HepG2 (cell line): Measurements from ENCODE around the gene PLGRKT. TPM values are rescaled to one million over a fixed set of nuclear protein-coding genes. Genes with fewer than 3 reads are reported as not detected.

Experiments used
- ATAC-seq: fragments of 200-7000 bp; cut with Tn5 transposase; 3 replicates; pipeline ENCODE4 v1.9.1; 2020; ENCODE audit warnings: mild to moderate bottlenecking, moderate library complexity
- BruUV-seq: library from RNA; stranded (reverse); fragments of 400-500 nt; replicated peaks from 2 replicates; lab custom pipeline; 2021; lab: Mats Ljungman, UMichigan
- CTCF ChIA-PET: fragments of 300-600 bp; formaldehyde crosslinking; extraction: SDS; loops from one replicate; lab custom pipeline; 2021; ENCODE audit warnings: low total read pairs, inconsistent platforms, low intra/inter-chr PET ratio; lab: Yijun Ruan, JAX
- POLR2A ChIA-PET: fragments of 350-600 bp; sonication (Branson Sonifier 250); formaldehyde crosslinking; loops from one replicate; lab custom pipeline; 2020; ENCODE audit warnings: antibody characterized with exemption, inconsistent platforms; lab: Yijun Ruan, JAX
- DNase-seq: peaks from one replicate; pipeline ENCODE4 v3.0.0-alpha.2; 2015; ENCODE audit warnings: low spot score
- FAIRE-seq: peaks from 3 replicates; lab custom pipeline; 2011; peaks lifted over from hg19 to GRCh38; lab: Jason Lieb, UNC
- H2AFZ ChIP-seq: one replicate; pipeline ENCODE4 v1.6.1; 2011; ENCODE audit warnings: low read length, inconsistent platforms
- H3K27ac ChIP-seq: fragments of 300-600 bp; 3 replicates; pipeline ENCODE4 v1.8.0; 2011; ENCODE audit warnings: mixed run types, mild to moderate bottlenecking, mixed read lengths, low read length, inconsistent platforms; ENCODE audit not compliant: insufficient read depth; ENCODE audit errors: extremely low read length
- H3K27me3 ChIP-seq, 2 experiments: fragments of 200-600 bp in 1 of 2; 2 replicates in 1 of 2; 3 replicates in 1 of 2; pipeline versions ENCODE4 v1.6.0 to v1.8.0; 2011; ENCODE audit warnings: low read length in 2 of 2, mild to moderate bottlenecking in 2 of 2, moderate library complexity in 2 of 2, inconsistent platforms in 1 of 2; ENCODE audit not compliant: insufficient read depth in 2 of 2, control insufficient read depth in 1 of 2
- H3K36me3 ChIP-seq, 2 experiments: fragments of 200-600 bp in 1 of 2; replicated peaks in 1 of 2; 2 replicates in 1 of 2; 3 replicates in 1 of 2; pipeline versions ENCODE4 v1.5.1 to v1.8.0; 2011; ENCODE audit warnings: low read length in 2 of 2, inconsistent platforms in 1 of 2; ENCODE audit not compliant: insufficient read depth in 2 of 2, control insufficient read depth in 1 of 2
- H3K4me1 ChIP-seq: 2 replicates; pipeline ENCODE4 v1.5.1; 2012; ENCODE audit warnings: low read length, inconsistent platforms; ENCODE audit not compliant: insufficient read depth
- H3K4me2 ChIP-seq: 2 replicates; pipeline ENCODE4 v1.6.0; 2011; ENCODE audit warnings: low read depth, low read length, inconsistent platforms
- H3K4me3 ChIP-seq, 3 experiments: fragments of 200-600 bp in 1 of 3; sonication (generic), shearing (Covaris generic) in 1 of 3; replicated peaks in 1 of 3; 2 replicates each; pipeline ENCODE4 v1.5.1; 2011 to 2016; ENCODE audit warnings: low read length in 3 of 3, inconsistent platforms in 2 of 3, low read depth in 2 of 3, mild to moderate bottlenecking in 2 of 3, control low read depth in 1 of 3, mixed read lengths in 1 of 3; ENCODE audit not compliant: insufficient read depth in 1 of 3
- H3K79me2 ChIP-seq: one replicate; pipeline ENCODE4 v1.6.1; 2011; ENCODE audit warnings: low read length, inconsistent platforms; ENCODE audit not compliant: insufficient read depth
- H3K9ac ChIP-seq: 2 replicates; pipeline ENCODE4 v1.6.0; 2011; ENCODE audit warnings: mild to moderate bottlenecking, low read depth, low read length, inconsistent platforms; ENCODE audit not compliant: insufficient read depth
- H3K9me3 ChIP-seq: 2 replicates; pipeline ENCODE4 v1.5.1; 2012; ENCODE audit warnings: mild to moderate bottlenecking, low read length
- H4K20me1 ChIP-seq: 2 replicates; pipeline ENCODE4 v1.6.0; 2011; ENCODE audit warnings: inconsistent platforms, mild to moderate bottlenecking, low read length, moderate library complexity; ENCODE audit not compliant: insufficient read depth
- MAF1 ChIP-seq: sonication (generic); formaldehyde crosslinking; IDR thresholded peaks from 2 replicates; pipeline ENCODE4 v1.5.0; 2020; ENCODE audit warnings: missing genetic modification reagents, borderline replicate concordance
- MXI1 ChIP-seq: IDR thresholded peaks from 3 replicates; pipeline ENCODE4 v1.6.1; 2012; ENCODE audit warnings: low read depth, low read length, inconsistent platforms, borderline replicate concordance
- NR2F2 ChIP-seq: IDR thresholded peaks from 2 replicates; pipeline ENCODE4 v1.6.1; 2012; ENCODE audit warnings: low read depth, inconsistent platforms, borderline replicate concordance
- TARDBP ChIP-seq: sonication (generic); formaldehyde crosslinking; IDR thresholded peaks from 2 replicates; pipeline ENCODE4 v1.8.0; 2022; ENCODE audit warnings: mild to moderate bottlenecking, missing genetic modification reagents
- TSC22D2 ChIP-seq: sonication (generic); formaldehyde crosslinking; IDR thresholded peaks from 2 replicates; pipeline ENCODE4 v1.5.1; 2020; ENCODE audit warnings: missing genetic modification reagents, mild to moderate bottlenecking, borderline replicate concordance
- ZNF326 ChIP-seq: sonication (generic); formaldehyde crosslinking; IDR thresholded peaks from 2 replicates; pipeline ENCODE4 v1.4.0; 2020; ENCODE audit warnings: missing genetic modification reagents, borderline replicate concordance
- ZNF781 ChIP-seq: sonication (generic); formaldehyde crosslinking; IDR thresholded peaks from 2 replicates; pipeline ENCODE4 v1.5.1; 2020; ENCODE audit warnings: borderline replicate concordance, mild to moderate bottlenecking, missing genetic modification reagents; ENCODE audit errors: not compliant biosample characterization
- WGBS: methylation state at CpG from one replicate; pipeline ENCODE4 v1.1.6; 2017; ENCODE audit warnings: low lambda C conversion rate; 5-methylcytosine and 5-hydroxymethylcytosine counted together
- in situ Hi-C: cut with HindIII; loops from 2 replicates; pipeline ENCODE4 v1.10.0; 2017; ENCODE audit warnings: low pct_unique_long_range_greater_than_20kb; ENCODE audit not compliant: extremely low pct_ligation_motif_present
- intact Hi-C: fragments of 100-400 bp; cut with micrococcal nuclease; formaldehyde crosslinking; loops from one replicate; pipeline ENCODE4 v1.10.0; 2022; ENCODE audit not compliant: unreplicated experiment
- polyA plus RNA-seq, 8 experiments: library from polyadenylated mRNA; depleted of rRNA in 3 of 8; stranded (reverse) in 7 of 8; unstranded in 1 of 8; fragments of >200 nt; fragmentation: Illumina TruSeq in 4 of 8; extraction: Trizol in 4 of 8; gene quantifications; 2 replicates each; pipeline versions ENCODE4 v1.2.1 to v1.2.3, GENCODE V29; 2011 to 2016; ENCODE audit warnings: low read depth in 4 of 8, missing spikeins in 1 of 8, mixed read lengths in 1 of 8; ENCODE audit not compliant: insufficient read depth in 1 of 8
- total RNA-seq, 5 experiments: library from RNA; depleted of rRNA; stranded (reverse); fragments of >200 nt; fragmentation: Illumina TruSeq; extraction: Trizol; gene quantifications; 2 replicates each; pipeline ENCODE4 v1.2.3, GENCODE V29; 2016; ENCODE audit warnings: low read depth in 1 of 5
- TF ChIP-seq, protein P1 (sequence below): sonication (generic); formaldehyde crosslinking; IDR thresholded peaks from 2 replicates; pipeline ENCODE4 v1.4.0; 2020; ENCODE audit warnings: missing genetic modification reagents, borderline replicate concordance
- TF ChIP-seq, protein P2 (sequence below): sonication (generic); formaldehyde crosslinking; IDR thresholded peaks from 2 replicates; pipeline ENCODE4 v1.4.0; 2020; ENCODE audit warnings: missing genetic modification reagents
- TF ChIP-seq, protein P3 (sequence below): sonication (generic); formaldehyde crosslinking; IDR thresholded peaks from 2 replicates; pipeline ENCODE4 v1.4.0; 2020; ENCODE audit warnings: mild to moderate bottlenecking, missing genetic modification reagents
- TF ChIP-seq, protein P4 (sequence below): sonication (generic); formaldehyde crosslinking; conservative IDR thresholded peaks from 2 replicates; pipeline ENCODE4 v1.4.0; 2020; ENCODE audit warnings: missing genetic modification reagents

PLGRKT gene
- total and polyA plus RNA-seq, 2 of the 13 experiments (the other 11 are each of a cell fraction or from before 2014, with no cell fraction given) = 5.0 to 15.8 TPM

DNA sequence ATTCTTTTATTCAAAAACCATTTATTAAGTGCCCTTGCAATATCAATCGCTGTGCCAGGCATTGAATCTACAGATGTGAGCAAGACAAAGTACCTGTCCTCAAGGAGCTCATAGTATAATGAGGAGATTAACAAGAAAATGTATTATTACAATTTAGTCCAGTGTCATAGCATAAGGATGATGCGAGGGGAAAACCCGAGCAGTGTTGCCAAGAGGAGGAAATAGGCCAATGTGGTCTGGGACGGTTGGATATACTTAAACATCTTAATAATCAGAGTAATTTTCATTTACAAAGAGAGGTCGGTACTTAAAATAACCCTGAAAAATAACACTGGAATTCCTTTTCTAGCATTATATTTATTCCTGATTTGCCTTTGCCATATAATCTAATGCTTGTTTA is 31.1 kb upstream of the PLGRKT start:
- POLR2A ChIA-PET = no interaction called here
- CTCF ChIA-PET = no interaction called here
- H2AFZ ChIP-seq = no peak overlapping the region
- no TSS peak for BruUV-seq
- in situ Hi-C loops = no loop called here
- H3K9ac ChIP-seq = no peak overlapping the region
- FAIRE-seq = no peak
- ATAC-seq = no peak
- no peak overlapping the region for H3K4me2 ChIP-seq
- no peaks in the 10 kb centered on the region for H3K79me2 ChIP-seq
- H3K27me3 ChIP-seq = 0 out of 5 replicates have a peak, but pooled peaks cover 0 to 3% of the 10 kb centered on the region in 2 experiments
- WGBS = 15% methylated on average over 5 of the region's 5 CpGs
- no peak overlapping the region for H3K27ac ChIP-seq
- H3K36me3 ChIP-seq = no peaks in the 10 kb centered on the region
- H3K9me3 ChIP-seq = no peaks in the 10 kb centered on the region
- no peak overlapping the region for H3K4me3 ChIP-seq
- no peak for TF ChIP-seq MXI1
- TF ChIP-seq TSC22D2 (CRISPR knock-in tag) = no peak
- no peak for TF ChIP-seq MAF1 (CRISPR knock-in tag)
- TF ChIP-seq, protein P1, sequence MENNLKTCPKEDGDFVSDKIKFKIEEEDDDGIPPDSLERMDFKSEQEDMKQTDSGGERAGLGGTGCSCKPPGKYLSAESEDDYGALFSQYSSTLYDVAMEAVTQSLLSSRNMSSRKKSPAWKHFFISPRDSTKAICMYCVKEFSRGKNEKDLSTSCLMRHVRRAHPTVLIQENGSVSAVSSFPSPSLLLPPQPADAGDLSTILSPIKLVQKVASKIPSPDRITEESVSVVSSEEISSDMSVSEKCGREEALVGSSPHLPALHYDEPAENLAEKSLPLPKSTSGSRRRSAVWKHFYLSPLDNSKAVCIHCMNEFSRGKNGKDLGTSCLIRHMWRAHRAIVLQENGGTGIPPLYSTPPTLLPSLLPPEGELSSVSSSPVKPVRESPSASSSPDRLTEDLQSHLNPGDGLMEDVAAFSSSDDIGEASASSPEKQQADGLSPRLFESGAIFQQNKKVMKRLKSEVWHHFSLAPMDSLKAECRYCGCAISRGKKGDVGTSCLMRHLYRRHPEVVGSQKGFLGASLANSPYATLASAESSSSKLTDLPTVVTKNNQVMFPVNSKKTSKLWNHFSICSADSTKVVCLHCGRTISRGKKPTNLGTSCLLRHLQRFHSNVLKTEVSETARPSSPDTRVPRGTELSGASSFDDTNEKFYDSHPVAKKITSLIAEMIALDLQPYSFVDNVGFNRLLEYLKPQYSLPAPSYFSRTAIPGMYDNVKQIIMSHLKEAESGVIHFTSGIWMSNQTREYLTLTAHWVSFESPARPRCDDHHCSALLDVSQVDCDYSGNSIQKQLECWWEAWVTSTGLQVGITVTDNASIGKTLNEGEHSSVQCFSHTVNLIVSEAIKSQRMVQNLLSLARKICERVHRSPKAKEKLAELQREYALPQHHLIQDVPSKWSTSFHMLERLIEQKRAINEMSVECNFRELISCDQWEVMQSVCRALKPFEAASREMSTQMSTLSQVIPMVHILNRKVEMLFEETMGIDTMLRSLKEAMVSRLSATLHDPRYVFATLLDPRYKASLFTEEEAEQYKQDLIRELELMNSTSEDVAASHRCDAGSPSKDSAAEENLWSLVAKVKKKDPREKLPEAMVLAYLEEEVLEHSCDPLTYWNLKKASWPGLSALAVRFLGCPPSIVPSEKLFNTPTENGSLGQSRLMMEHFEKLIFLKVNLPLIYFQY (CRISPR knock-in tag) = no peak
- TF ChIP-seq, protein P2, sequence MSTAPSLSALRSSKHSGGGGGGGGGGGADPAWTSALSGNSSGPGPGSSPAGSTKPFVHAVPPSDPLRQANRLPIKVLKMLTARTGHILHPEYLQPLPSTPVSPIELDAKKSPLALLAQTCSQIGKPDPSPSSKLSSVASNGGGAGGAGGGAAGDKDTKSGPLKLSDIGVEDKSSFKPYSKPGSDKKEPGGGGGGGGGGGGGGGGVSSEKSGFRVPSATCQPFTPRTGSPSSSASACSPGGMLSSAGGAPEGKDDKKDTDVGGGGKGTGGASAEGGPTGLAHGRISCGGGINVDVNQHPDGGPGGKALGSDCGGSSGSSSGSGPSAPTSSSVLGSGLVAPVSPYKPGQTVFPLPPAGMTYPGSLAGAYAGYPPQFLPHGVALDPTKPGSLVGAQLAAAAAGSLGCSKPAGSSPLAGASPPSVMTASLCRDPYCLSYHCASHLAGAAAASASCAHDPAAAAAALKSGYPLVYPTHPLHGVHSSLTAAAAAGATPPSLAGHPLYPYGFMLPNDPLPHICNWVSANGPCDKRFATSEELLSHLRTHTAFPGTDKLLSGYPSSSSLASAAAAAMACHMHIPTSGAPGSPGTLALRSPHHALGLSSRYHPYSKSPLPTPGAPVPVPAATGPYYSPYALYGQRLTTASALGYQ (CRISPR knock-in tag) = no peak
- TF ChIP-seq, protein P3, sequence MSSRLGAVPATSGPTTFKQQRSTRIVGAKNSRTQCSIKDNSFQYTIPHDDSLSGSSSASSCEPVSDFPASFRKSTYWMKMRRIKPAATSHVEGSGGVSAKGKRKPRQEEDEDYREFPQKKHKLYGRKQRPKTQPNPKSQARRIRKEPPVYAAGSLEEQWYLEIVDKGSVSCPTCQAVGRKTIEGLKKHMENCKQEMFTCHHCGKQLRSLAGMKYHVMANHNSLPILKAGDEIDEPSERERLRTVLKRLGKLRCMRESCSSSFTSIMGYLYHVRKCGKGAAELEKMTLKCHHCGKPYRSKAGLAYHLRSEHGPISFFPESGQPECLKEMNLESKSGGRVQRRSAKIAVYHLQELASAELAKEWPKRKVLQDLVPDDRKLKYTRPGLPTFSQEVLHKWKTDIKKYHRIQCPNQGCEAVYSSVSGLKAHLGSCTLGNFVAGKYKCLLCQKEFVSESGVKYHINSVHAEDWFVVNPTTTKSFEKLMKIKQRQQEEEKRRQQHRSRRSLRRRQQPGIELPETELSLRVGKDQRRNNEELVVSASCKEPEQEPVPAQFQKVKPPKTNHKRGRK (CRISPR knock-in tag) = no peak
- no peak for TF ChIP-seq ZNF326 (CRISPR knock-in tag)
- no peak for TF ChIP-seq ZNF781
- no peak for TF ChIP-seq TARDBP (CRISPR knock-in tag)
- no peak for TF ChIP-seq NR2F2
- TF ChIP-seq, protein P4, sequence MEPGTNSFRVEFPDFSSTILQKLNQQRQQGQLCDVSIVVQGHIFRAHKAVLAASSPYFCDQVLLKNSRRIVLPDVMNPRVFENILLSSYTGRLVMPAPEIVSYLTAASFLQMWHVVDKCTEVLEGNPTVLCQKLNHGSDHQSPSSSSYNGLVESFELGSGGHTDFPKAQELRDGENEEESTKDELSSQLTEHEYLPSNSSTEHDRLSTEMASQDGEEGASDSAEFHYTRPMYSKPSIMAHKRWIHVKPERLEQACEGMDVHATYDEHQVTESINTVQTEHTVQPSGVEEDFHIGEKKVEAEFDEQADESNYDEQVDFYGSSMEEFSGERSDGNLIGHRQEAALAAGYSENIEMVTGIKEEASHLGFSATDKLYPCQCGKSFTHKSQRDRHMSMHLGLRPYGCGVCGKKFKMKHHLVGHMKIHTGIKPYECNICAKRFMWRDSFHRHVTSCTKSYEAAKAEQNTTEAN = no peak
- no peak for DNase-seq
- intact Hi-C loops = no loop called here
- no peaks in the 10 kb centered on the region for H4K20me1 ChIP-seq
- no peaks in the 10 kb centered on the region for H3K4me1 ChIP-seq
